ENCODE results near the gene ZC2HC1C. TPM values are rescaled to one million over a fixed set of nuclear protein-coding genes. Genes with fewer than 3 reads are reported as not detected.

Gene ZC2HC1C
- total and polyA plus RNA-seq, 2 of the 13 experiments (the other 11 are each of a cell fraction or from before 2014, with no cell fraction given): 3.3 to 3.5 TPM

GRCh38 chr14:75069811-75070145, 337 bp downstream of the ZC2HC1C start (continued):
- TF ChIP-seq, protein P1, sequence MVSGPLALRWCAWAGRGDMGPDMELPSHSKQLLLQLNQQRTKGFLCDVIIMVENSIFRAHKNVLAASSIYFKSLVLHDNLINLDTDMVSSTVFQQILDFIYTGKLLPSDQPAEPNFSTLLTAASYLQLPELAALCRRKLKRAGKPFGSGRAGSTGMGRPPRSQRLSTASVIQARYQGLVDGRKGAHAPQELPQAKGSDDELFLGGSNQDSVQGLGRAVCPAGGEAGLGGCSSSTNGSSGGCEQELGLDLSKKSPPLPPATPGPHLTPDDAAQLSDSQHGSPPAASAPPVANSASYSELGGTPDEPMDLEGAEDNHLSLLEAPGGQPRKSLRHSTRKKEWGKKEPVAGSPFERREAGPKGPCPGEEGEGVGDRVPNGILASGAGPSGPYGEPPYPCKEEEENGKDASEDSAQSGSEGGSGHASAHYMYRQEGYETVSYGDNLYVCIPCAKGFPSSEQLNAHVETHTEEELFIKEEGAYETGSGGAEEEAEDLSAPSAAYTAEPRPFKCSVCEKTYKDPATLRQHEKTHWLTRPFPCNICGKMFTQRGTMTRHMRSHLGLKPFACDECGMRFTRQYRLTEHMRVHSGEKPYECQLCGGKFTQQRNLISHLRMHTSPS (CRISPR knock-in tag; IDR thresholded peaks at IDR 0.05; ENCODE audit: low read depth): no peak
- TF ChIP-seq ZNF33B (CRISPR knock-in tag; IDR thresholded peaks at IDR 0.05) (no peak), ZNF672 (CRISPR knock-in tag; IDR thresholded peaks at IDR 0.05) (no peak), MAX (IDR thresholded peaks at IDR 0.05) (peak; percentile 77), HNRNPUL1 (IDR thresholded peaks at IDR 0.05; ENCODE audit: low read depth, low read length) (no peak), DPF2 (CRISPR knock-in tag; IDR thresholded peaks at IDR 0.05; ENCODE audit: borderline replicate concordance, low read depth) (no peak; the same call in 1 of the 2 replicates), ZNF75D (CRISPR knock-in tag; IDR thresholded peaks at IDR 0.05; ENCODE audit: borderline replicate concordance) (no peak), MXI1 (IDR thresholded peaks at IDR 0.05; ENCODE audit: borderline replicate concordance, low read depth, low read length) (peak; percentile 68; the same call in 1 of the 3 replicates), TFAP4 (IDR thresholded peaks at IDR 0.05; ENCODE audit: borderline replicate concordance, low read depth) (peak; percentile 1; the same call in 1 of the 2 replicates), NFKBIZ (CRISPR knock-in tag; IDR thresholded peaks at IDR 0.05) (0 out of 2 replicates have a peak, but pooled peaks have one; percentile 6), RFX1 (IDR thresholded peaks at IDR 0.05) (no peak), TGIF2 (CRISPR knock-in tag; IDR thresholded peaks at IDR 0.05) (peak; percentile 86; the same call in 1 of the 2 replicates)
- TF ChIP-seq, protein P2, sequence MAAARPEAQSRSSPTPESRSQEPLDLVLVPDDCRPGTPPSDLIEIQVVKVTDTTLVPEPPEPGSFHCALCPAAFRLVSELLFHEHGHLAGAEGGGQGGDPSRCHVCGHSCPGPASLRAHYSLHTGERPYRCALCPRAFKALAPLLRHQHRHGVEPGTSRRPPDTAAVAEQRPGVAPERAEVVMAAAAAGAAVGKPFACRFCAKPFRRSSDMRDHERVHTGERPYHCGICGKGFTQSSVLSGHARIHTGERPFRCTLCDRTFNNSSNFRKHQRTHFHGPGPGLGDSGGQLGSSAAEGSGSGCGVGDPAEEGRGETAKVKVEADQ (CRISPR knock-in tag; IDR thresholded peaks at IDR 0.05; ENCODE audit: borderline replicate concordance): 0 out of 2 replicates have a peak, but pooled peaks have one; percentile 15
- TF ChIP-seq, protein P3, sequence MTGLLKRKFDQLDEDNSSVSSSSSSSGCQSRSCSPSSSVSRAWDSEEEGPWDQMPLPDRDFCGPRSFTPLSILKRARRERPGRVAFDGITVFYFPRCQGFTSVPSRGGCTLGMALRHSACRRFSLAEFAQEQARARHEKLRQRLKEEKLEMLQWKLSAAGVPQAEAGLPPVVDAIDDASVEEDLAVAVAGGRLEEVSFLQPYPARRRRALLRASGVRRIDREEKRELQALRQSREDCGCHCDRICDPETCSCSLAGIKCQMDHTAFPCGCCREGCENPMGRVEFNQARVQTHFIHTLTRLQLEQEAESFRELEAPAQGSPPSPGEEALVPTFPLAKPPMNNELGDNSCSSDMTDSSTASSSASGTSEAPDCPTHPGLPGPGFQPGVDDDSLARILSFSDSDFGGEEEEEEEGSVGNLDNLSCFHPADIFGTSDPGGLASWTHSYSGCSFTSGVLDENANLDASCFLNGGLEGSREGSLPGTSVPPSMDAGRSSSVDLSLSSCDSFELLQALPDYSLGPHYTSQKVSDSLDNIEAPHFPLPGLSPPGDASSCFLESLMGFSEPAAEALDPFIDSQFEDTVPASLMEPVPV (CRISPR knock-in tag; IDR thresholded peaks at IDR 0.05): peak; percentile 44; the same call in 1 of the 2 replicates
- TF ChIP-seq, protein P4, sequence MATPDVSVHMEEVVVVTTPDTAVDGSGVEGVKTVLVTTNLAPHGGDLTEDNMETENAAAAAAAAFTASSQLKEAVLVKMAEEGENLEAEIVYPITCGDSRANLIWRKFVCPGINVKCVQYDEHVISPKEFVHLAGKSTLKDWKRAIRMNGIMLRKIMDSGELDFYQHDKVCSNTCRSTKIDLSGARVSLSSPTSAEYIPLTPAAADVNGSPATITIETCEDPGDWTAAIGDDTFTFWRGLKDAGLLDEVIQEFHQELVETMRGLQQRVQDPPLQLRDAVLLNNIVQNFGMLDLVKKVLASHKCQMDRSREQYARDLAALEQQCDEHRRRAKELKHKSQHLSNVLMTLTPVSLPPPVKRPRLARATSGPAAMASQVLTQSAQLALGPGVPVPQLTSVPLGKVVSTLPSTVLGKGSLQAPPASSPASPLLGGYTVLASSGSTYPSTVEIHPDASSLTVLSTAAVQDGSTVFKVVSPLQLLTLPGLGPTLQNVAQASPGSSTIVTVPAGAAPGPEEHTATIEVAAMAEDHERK (CRISPR knock-in tag; IDR thresholded peaks at IDR 0.05; ENCODE audit: low read depth): no peak
